Measurements from ENCODE around the gene PHF21B. TPM values are rescaled to one million over a fixed set of nuclear protein-coding genes. Genes with fewer than 3 reads are reported as not detected.

The PHF21B gene
- total RNA-seq, 1 donor from 2014 or later, result 19.0 TPM

DNA sequence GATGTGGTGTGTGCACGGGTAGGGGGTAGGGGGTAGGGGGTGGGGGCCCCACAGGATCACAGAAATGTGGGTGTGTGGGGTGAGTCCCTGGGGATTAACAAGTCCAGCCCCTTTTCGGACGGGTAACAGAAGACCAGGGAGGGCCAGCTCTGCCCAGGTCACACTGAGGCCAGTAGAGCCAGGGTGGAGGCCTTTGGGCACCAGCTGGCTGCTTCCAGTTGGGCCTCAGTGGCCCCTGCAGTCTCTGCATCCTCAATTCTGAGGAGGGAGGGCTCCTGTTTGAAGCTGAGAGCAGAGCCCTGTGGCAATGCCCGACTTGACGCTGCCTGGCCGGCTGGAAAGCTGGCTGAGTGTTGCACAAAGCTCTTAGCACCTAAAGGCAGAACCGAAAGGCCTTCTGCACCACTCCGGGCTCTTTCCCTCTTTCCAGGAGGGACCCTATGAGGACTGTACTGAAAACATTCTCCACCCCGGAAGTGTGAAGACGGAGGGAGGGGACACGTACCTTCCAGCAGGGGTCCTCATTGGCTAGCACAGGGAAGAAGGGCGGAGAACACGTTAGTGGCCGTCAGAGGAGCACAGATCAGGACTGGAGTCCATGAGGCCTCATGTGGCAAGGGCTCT lies 120.4 kb downstream of the PHF21B start:
- no peaks in the 10 kb centered on the region for H3K9me3 Mint-ChIP-seq
- no peaks in the 10 kb centered on the region for H3K36me3 Mint-ChIP-seq
- H3K27ac Mint-ChIP-seq, result no peak overlapping the region
- H3K27me3 Mint-ChIP-seq, result no peaks in the 10 kb centered on the region
- TF ChIP-seq, protein P1, sequence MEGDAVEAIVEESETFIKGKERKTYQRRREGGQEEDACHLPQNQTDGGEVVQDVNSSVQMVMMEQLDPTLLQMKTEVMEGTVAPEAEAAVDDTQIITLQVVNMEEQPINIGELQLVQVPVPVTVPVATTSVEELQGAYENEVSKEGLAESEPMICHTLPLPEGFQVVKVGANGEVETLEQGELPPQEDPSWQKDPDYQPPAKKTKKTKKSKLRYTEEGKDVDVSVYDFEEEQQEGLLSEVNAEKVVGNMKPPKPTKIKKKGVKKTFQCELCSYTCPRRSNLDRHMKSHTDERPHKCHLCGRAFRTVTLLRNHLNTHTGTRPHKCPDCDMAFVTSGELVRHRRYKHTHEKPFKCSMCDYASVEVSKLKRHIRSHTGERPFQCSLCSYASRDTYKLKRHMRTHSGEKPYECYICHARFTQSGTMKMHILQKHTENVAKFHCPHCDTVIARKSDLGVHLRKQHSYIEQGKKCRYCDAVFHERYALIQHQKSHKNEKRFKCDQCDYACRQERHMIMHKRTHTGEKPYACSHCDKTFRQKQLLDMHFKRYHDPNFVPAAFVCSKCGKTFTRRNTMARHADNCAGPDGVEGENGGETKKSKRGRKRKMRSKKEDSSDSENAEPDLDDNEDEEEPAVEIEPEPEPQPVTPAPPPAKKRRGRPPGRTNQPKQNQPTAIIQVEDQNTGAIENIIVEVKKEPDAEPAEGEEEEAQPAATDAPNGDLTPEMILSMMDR (conservative IDR thresholded peaks at IDR 0.05), result peak; percentile 15
- no peaks in the 10 kb centered on the region for H3K4me1 Mint-ChIP-seq (ENCODE audit: unreplicated experiment)
- DNase-seq (ENCODE audit: extremely low spot score, unreplicated experiment), result no peak
- H3K4me3 Mint-ChIP-seq, result no peak overlapping the region

DNA sequence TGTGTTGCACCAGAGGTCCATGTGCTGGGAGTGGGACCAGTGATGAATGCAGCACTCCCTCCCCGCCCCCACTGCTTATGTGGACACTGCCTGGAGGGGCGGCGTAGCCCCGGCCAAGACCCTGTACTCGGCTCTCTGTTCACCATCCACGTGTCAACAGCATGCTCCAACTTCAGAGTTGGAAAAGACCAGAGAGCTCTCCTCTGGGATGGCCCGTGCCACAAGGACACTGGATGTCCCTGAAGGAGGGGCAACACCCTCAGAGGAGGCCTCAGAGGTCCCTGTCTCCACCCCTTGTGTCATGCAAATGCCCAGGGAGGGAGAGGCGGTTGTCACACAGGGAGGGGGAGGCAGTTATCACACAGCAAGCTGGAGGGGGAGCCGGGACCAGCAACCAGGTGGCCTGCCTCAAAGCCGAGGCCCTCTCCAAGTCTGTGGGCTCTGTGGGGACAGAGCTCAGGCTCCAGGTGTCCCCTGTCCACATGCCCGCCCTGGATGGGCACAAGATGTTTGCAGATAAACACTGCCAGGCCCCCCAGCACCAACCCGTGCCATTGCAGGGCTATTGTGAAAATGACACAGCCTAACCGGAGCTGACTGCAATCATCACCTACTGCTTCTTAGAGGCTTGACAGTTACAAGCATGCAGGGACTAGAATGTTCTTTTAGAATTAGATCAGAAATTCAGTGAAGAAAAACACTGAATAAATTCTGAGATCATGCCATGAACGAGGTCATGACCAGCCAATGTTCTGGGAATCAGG lies 121.1 kb downstream of the PHF21B start:
- Mint-ChIP-seq H3K9me3 (no peaks in the 10 kb centered on the region), H3K27me3 (no peaks in the 10 kb centered on the region), H3K4me3 (no peak overlapping the region), H3K36me3 (no peaks in the 10 kb centered on the region), H3K27ac (no peak overlapping the region), H3K4me1 (ENCODE audit: unreplicated experiment) (no peaks in the 10 kb centered on the region)
- DNase-seq (ENCODE audit: extremely low spot score, unreplicated experiment), result no peak
- TF ChIP-seq, protein P1 (conservative IDR thresholded peaks at IDR 0.05), result no peak

DNA sequence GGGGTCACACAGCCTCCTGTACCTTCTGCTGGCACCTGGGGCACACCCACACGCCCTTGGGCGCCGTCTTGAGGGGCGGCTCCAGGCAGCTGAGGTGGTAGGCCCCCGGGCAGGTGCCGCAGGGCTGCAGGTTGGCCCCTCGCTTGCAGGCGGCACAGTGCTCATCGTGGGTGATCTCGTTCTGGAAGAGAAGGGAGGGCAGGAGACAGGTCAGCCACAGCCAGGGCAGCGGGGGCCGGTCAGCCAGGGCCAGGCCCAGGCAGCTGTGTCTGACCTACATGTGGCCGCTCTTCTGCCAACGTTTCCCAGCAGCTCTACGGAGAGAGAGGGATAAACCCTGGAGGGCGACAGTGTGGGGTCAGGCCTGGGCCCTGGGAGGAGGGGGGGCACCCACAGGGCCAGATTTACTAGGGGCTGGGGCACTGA lies 121.9 kb downstream of the PHF21B start:
- Mint-ChIP-seq H3K4me3 (no peak overlapping the region), H3K4me1 (ENCODE audit: unreplicated experiment) (no peaks in the 10 kb centered on the region), H3K36me3 (no peaks in the 10 kb centered on the region), H3K27ac (no peak overlapping the region), H3K9me3 (no peaks in the 10 kb centered on the region), H3K27me3 (no peaks in the 10 kb centered on the region)
- no peak for DNase-seq (ENCODE audit: extremely low spot score, unreplicated experiment)
- TF ChIP-seq, protein P1 (conservative IDR thresholded peaks at IDR 0.05), result no peak

DNA sequence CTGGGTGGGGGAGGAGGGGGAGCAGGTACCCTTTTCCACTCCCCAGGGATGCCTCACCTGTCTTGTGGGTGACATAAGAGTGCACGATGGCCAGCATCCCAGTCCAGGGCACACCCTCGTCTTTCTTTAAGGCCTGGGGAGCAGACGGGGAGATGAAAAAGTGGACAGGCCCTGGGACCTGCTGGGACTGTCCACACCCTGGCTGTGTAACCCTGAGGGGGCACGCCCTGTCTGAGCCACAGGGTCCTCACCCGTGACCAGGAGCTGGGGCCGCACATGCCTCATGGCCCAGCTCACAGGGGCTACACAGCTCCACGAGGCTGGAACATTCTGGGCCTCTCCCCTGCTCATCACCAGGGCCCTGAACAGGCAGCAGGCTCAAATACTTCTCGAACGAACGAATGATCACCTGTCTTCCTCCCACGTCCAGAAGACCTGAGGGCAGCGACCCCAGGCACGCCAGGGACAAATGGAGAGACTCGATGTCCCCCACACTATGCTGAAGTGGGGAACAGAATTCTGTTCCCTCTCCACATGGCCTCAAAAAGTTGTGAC lies 123.9 kb downstream of the PHF21B start:
- no peaks in the 10 kb centered on the region for H3K9me3 Mint-ChIP-seq
- TF ChIP-seq, protein P1 (conservative IDR thresholded peaks at IDR 0.05), result no peak
- H3K27me3 Mint-ChIP-seq, result no peaks in the 10 kb centered on the region
- DNase-seq (ENCODE audit: extremely low spot score, unreplicated experiment), result no peak
- H3K4me1 Mint-ChIP-seq (ENCODE audit: unreplicated experiment), result no peaks in the 10 kb centered on the region
- peaks cover 5% of the 10 kb centered on the region for H3K36me3 Mint-ChIP-seq
- H3K4me3 Mint-ChIP-seq, result no peak overlapping the region
- no peak overlapping the region for H3K27ac Mint-ChIP-seq

DNA sequence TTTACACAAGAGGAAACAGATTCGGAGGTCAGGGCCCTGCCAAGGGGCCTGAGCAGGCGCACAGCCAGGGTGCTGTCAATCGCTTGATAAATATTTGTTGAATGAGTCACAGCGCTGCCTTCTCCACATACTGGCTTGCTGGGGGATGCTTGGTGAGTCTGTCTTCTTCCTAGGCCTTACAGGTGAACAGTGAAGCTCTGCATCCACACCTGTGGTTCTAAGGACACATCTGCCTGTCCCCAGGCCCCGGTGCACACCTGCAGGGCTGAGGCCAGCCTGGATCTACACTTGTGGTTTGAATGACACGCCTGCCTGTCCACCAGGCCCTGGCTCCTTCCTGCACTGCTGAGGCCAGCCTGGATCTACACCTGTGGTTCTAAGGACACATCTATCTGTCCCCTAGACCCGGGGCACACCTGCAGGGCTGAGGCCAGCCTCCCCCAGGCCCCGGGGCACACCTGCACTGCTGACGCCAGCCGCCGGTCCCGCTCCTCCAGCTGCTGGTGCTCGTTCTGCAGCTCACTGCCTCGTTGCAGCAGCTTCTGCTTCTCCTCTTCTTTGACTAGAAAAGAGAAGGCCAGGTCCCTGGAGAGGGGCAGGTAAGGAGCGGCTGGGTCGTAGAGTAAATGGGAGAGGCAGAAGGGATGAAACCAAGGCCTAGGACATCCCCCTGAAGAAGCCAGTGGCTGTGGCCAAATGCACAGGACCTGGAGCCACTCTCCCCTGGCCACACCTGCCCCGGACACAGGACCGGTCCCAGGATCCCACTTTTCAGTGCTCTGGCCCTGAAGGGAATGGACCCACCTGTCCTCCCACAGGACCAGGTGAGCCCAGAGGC lies 124.6 kb downstream of the PHF21B start:
- H3K36me3 Mint-ChIP-seq, result peaks cover 5% of the 10 kb centered on the region
- no peak overlapping the region for H3K27ac Mint-ChIP-seq
- no peaks in the 10 kb centered on the region for H3K9me3 Mint-ChIP-seq
- TF ChIP-seq, protein P1 (conservative IDR thresholded peaks at IDR 0.05), result no peak
- no peak for DNase-seq (ENCODE audit: extremely low spot score, unreplicated experiment)
- no peaks in the 10 kb centered on the region for H3K27me3 Mint-ChIP-seq
- no peaks in the 10 kb centered on the region for H3K4me1 Mint-ChIP-seq (ENCODE audit: unreplicated experiment)
- no peak overlapping the region for H3K4me3 Mint-ChIP-seq
